GM23338 (cell line): ENCODE data around the gene DENR.

Experiments used
- EZH2phosphoT487 ChIP-seq: fragments of 200-600 bp; sonication (generic); IDR thresholded peaks from one replicate; pipeline ENCODE4 v1.8.1; 2018; ENCODE audit warnings: antibody characterized with exemption; ENCODE audit not compliant: unreplicated experiment
- TF ChIP-seq, protein P1 (sequence below), 2 experiments: fragments of 200-600 bp in 1 of 2; sonication (generic) in 1 of 2; conservative IDR thresholded peaks; 2 replicates each; pipeline versions ENCODE4 v1.5.1 to v1.6.1; 2016 to 2017; ENCODE audit warnings: antibody characterized with exemption in 2 of 2, low read depth in 2 of 2, mild to moderate bottlenecking in 2 of 2, moderate library complexity in 1 of 2
- TF ChIP-seq, protein P2 (sequence below): IDR thresholded peaks from 2 replicates; pipeline ENCODE4 v1.6.1; 2016; ENCODE audit warnings: antibody characterized with exemption

DNA sequence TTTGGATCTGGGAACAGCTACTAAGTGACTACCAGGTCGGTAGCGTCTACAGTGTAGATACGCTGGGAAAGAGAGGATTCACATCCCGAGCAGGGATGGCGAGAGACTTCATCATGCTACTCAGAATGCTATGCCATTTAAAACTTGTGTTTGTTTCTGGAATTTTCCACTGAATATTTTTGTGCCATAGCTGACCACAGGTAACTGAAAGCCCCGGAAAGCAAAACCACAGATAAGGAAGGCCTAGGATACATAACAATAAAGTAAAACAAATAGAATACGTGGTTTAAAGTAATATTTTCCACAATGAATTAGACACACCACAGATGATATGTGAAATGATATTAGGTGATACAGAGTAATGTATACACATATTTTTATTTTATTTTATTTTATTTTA, 14.1 kb upstream of the DENR start:
- TF ChIP-seq, protein P1, sequence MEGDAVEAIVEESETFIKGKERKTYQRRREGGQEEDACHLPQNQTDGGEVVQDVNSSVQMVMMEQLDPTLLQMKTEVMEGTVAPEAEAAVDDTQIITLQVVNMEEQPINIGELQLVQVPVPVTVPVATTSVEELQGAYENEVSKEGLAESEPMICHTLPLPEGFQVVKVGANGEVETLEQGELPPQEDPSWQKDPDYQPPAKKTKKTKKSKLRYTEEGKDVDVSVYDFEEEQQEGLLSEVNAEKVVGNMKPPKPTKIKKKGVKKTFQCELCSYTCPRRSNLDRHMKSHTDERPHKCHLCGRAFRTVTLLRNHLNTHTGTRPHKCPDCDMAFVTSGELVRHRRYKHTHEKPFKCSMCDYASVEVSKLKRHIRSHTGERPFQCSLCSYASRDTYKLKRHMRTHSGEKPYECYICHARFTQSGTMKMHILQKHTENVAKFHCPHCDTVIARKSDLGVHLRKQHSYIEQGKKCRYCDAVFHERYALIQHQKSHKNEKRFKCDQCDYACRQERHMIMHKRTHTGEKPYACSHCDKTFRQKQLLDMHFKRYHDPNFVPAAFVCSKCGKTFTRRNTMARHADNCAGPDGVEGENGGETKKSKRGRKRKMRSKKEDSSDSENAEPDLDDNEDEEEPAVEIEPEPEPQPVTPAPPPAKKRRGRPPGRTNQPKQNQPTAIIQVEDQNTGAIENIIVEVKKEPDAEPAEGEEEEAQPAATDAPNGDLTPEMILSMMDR (conservative IDR thresholded peaks at IDR 0.05; ENCODE audit: low read depth in 2 of 2), result no peak
- TF ChIP-seq EZH2phosphoT487, result no peak
- TF ChIP-seq, protein P2, sequence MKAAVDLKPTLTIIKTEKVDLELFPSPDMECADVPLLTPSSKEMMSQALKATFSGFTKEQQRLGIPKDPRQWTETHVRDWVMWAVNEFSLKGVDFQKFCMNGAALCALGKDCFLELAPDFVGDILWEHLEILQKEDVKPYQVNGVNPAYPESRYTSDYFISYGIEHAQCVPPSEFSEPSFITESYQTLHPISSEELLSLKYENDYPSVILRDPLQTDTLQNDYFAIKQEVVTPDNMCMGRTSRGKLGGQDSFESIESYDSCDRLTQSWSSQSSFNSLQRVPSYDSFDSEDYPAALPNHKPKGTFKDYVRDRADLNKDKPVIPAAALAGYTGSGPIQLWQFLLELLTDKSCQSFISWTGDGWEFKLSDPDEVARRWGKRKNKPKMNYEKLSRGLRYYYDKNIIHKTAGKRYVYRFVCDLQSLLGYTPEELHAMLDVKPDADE, result no peak
